ENCODE results near the gene USP10.
"Not testable (repeated sequence)": the region's sequence is repeated elsewhere in the genome, so short reads cannot be mapped to it uniquely, and the experiment has no call there.

USP10 gene

GRCh38 chr16:84729716-84730320, 30.0 kb downstream of the USP10 start:
- no peak for DNase-seq

GRCh38 chr16:84730406-84731106, 30.8 kb downstream of the USP10 start:
- DNase-seq: peak; percentile 62

GRCh38 chr16:84732332-84732673, 32.5 kb downstream of the USP10 start:
- not testable (repeated sequence) for DNase-seq

- DNase-seq: no peak
Measured at GRCh38 chr16:84732674-84733352, 33.0 kb downstream of the USP10 start.

GRCh38 chr16:84735849-84736586, 36.2 kb downstream of the USP10 start:
- DNase-seq: peak; percentile 57

- DNase-seq: no peak
Measured at GRCh38 chr16:84737192-84738011, 37.6 kb downstream of the USP10 start.

- DNase-seq: peak; percentile 84
Measured at GRCh38 chr16:84738255-84739038, 38.6 kb downstream of the USP10 start.

- DNase-seq: no peak
Measured at GRCh38 chr16:84739349-84740124, 39.7 kb downstream of the USP10 start.

GRCh38 chr16:84740596-84741116, 40.9 kb downstream of the USP10 start:
- no peak for DNase-seq

GRCh38 chr16:84741340-84741830, 41.6 kb downstream of the USP10 start:
- no peak for DNase-seq

GRCh38 chr16:84742641-84743092, 42.9 kb downstream of the USP10 start:
- DNase-seq: no peak

- no peak for DNase-seq
Measured at GRCh38 chr16:84746231-84746630, 46.4 kb downstream of the USP10 start.

GRCh38 chr16:84746875-84747274, 47.1 kb downstream of the USP10 start:
- no peak for DNase-seq

GRCh38 chr16:84748247-84748646, 48.4 kb downstream of the USP10 start:
- not testable (repeated sequence) for DNase-seq

- no peak for DNase-seq
Measured at GRCh38 chr16:84749072-84749471, 49.3 kb downstream of the USP10 start.

GRCh38 chr16:84749815-84750214, 50.0 kb downstream of the USP10 start:
- no peak for DNase-seq

- no peak for DNase-seq
Measured at GRCh38 chr16:84750575-84750974, 50.8 kb downstream of the USP10 start.

GRCh38 chr16:84751241-84751640, 51.4 kb downstream of the USP10 start:
- DNase-seq: no peak

GRCh38 chr16:84751947-84752346, 52.1 kb downstream of the USP10 start:
- no peak for DNase-seq

GRCh38 chr16:84752600-84752999, 52.8 kb downstream of the USP10 start:
- no peak for DNase-seq

All from CD4-positive, alpha-beta T cell treated with Interleukin-6 for 4 hours (primary cell).